Breast epithelium (tissue), 3 donors: ENCODE measurements around the gene FYCO1.

Source experiments
- POLR2A ChIP-seq: fragments of 450-650 bp; IDR thresholded peaks from one replicate; pipeline ENCODE4 v1.6.1; 2016; ENCODE audit warnings: antibody characterized with exemption, mild to moderate bottlenecking, moderate library complexity
- POLR2AphosphoS5 ChIP-seq, 3 donors: sonication (generic); formaldehyde crosslinking; IDR thresholded peaks; one replicate each; pipeline ENCODE4 v1.6.1; 2017; ENCODE audit warnings: antibody characterized with exemption in 3 of 3
- TF ChIP-seq, protein P1 (sequence below), 3 donors: fragments of 450-650 bp; IDR thresholded peaks; one replicate each; pipeline ENCODE4 v1.5.1; 2016 to 2017; ENCODE audit warnings: antibody characterized with exemption in 3 of 3, mild to moderate bottlenecking in 3 of 3, moderate library complexity in 3 of 3

GRCh38 chr3:46036191-46036590 is 40.6 kb upstream of the FYCO1 start:
- TF ChIP-seq, protein P1, sequence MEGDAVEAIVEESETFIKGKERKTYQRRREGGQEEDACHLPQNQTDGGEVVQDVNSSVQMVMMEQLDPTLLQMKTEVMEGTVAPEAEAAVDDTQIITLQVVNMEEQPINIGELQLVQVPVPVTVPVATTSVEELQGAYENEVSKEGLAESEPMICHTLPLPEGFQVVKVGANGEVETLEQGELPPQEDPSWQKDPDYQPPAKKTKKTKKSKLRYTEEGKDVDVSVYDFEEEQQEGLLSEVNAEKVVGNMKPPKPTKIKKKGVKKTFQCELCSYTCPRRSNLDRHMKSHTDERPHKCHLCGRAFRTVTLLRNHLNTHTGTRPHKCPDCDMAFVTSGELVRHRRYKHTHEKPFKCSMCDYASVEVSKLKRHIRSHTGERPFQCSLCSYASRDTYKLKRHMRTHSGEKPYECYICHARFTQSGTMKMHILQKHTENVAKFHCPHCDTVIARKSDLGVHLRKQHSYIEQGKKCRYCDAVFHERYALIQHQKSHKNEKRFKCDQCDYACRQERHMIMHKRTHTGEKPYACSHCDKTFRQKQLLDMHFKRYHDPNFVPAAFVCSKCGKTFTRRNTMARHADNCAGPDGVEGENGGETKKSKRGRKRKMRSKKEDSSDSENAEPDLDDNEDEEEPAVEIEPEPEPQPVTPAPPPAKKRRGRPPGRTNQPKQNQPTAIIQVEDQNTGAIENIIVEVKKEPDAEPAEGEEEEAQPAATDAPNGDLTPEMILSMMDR (IDR thresholded peaks at IDR 0.05) = no peak
- TF ChIP-seq POLR2AphosphoS5 (IDR thresholded peaks at IDR 0.05) = no peak
- TF ChIP-seq POLR2A = no peak
